Calu3 (cell line): ENCODE data around the gene AGBL5. TPM values are rescaled to one million over a fixed set of nuclear protein-coding genes. Genes with fewer than 3 reads are reported as not detected.
A peak's percentile ranks its signal among the peaks of the same experiment; 100 is the strongest.

Experiments used
- BruUV-seq: library from RNA; stranded (reverse); fragments of 400-500 nt; replicated peaks from 2 replicates; lab custom pipeline; 2021; lab: Mats Ljungman, UMichigan
- CTCF ChIA-PET: fragments of 300-600 bp; sonication (Branson Sonifier 250); formaldehyde crosslinking; loops from one replicate; lab custom pipeline; 2022; ENCODE audit warnings: antibody characterized with exemption; lab: Charles Lee
- DNase-seq: peaks from one replicate; pipeline ENCODE4 v3.0.0; 2022
- H3K27ac Mint-ChIP-seq: one replicate; pipeline ENCODE4 v1.8.0; 2022; ENCODE audit warnings: mixed read lengths; ENCODE audit not compliant: unreplicated experiment
- H3K27me3 Mint-ChIP-seq: one replicate; pipeline ENCODE4 v1.8.0; 2022; ENCODE audit warnings: mixed read lengths; ENCODE audit not compliant: unreplicated experiment
- H3K36me3 Mint-ChIP-seq: one replicate; pipeline ENCODE4 v1.8.0; 2022; ENCODE audit warnings: mild to moderate bottlenecking, moderate library complexity, mixed read lengths; ENCODE audit not compliant: insufficient read depth, unreplicated experiment
- H3K4me1 Mint-ChIP-seq: one replicate; pipeline ENCODE4 v1.8.0; 2022; ENCODE audit warnings: mild to moderate bottlenecking, low read depth, mixed read lengths; ENCODE audit not compliant: unreplicated experiment
- H3K4me3 Mint-ChIP-seq: one replicate; pipeline ENCODE4 v1.8.0; 2022; ENCODE audit warnings: mild to moderate bottlenecking, low read depth, moderate library complexity, mixed read lengths; ENCODE audit not compliant: unreplicated experiment
- H3K9me3 Mint-ChIP-seq: one replicate; pipeline ENCODE4 v1.8.0; 2022; ENCODE audit warnings: low read depth, mixed read lengths; ENCODE audit not compliant: unreplicated experiment
- intact Hi-C: fragments of 100-400 bp; cut with micrococcal nuclease; formaldehyde crosslinking; loops from one replicate; pipeline ENCODE4 v1.10.0; 2022; ENCODE audit not compliant: unreplicated experiment
- total RNA-seq: library from RNA; stranded (reverse); gene quantifications from 2 replicates; pipeline ENCODE4 v1.2.3, GENCODE V29; 2022
- TF ChIP-seq, protein P1 (sequence below): fragments of 200-600 bp; IDR thresholded peaks from one replicate; pipeline ENCODE4 v1.8.0; 2022; ENCODE audit warnings: antibody characterized with exemption; ENCODE audit not compliant: unreplicated experiment

AGBL5 gene
- total RNA-seq, 1 experiment from 2014 or later, result 25.2 TPM

DNA sequence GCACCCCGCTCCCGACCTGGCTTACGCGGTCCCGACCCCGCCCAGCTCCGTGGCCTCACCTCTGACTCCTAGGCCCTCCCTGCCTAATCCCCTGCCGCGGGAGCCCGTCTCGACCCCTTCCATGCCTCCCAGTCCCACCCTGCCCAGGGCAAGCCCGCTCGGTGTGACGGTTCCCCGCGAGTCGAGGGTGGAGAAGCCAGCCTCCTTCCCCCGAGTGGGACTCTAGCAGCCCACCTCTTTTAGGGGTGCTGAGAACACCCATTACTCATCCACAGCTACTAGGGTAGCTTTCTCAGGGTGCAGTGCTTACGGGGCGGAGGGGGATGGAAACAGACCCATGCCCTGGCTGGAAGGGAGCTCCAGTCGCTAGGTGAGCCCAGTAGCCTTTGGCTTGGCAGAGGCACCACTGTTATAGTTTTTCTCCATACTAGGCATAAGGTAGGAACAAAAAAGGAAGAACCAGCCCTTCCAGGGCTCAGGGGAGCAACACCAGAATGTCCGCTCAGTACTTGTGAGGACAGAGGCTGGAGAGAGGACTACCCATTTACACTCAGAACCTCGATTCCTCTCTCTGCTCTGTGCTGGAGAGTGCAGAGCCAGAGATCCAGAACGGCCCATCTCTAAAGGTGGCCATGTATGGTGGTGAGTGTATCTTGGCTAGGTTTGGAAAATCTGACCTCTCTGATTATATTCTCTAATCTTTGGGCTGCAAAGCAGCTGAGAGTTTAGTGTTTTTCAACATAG lies 606 bp downstream of the AGBL5 start:
- TF ChIP-seq, protein P1, sequence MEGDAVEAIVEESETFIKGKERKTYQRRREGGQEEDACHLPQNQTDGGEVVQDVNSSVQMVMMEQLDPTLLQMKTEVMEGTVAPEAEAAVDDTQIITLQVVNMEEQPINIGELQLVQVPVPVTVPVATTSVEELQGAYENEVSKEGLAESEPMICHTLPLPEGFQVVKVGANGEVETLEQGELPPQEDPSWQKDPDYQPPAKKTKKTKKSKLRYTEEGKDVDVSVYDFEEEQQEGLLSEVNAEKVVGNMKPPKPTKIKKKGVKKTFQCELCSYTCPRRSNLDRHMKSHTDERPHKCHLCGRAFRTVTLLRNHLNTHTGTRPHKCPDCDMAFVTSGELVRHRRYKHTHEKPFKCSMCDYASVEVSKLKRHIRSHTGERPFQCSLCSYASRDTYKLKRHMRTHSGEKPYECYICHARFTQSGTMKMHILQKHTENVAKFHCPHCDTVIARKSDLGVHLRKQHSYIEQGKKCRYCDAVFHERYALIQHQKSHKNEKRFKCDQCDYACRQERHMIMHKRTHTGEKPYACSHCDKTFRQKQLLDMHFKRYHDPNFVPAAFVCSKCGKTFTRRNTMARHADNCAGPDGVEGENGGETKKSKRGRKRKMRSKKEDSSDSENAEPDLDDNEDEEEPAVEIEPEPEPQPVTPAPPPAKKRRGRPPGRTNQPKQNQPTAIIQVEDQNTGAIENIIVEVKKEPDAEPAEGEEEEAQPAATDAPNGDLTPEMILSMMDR, result no peak
- peak; percentile 8 for DNase-seq
- Mint-ChIP-seq H3K4me1 (peaks cover 20% of the 10 kb centered on the region), H3K36me3 (peaks cover 67% of the 10 kb centered on the region), H3K27me3 (peaks cover 17% of the 10 kb centered on the region), H3K4me3 (peak overlapping the region; percentile 91), H3K9me3 (no peaks in the 10 kb centered on the region), H3K27ac (peak overlapping the region; percentile 99)
- BruUV-seq, result no TSS peak
- intact Hi-C loops, result loop anchor here (2.0 kb wide), 1 partner anchor 19 kb away; the partner anchor contains the start of gene TMEM214
- CTCF ChIA-PET, result interaction anchor here (0.6 to 2.1 kb wide), 5 partner anchors 19 to 93 kb away, joined by 3 to 11 read pairs (median 7); partner anchors contain the start of gene OST4

DNA sequence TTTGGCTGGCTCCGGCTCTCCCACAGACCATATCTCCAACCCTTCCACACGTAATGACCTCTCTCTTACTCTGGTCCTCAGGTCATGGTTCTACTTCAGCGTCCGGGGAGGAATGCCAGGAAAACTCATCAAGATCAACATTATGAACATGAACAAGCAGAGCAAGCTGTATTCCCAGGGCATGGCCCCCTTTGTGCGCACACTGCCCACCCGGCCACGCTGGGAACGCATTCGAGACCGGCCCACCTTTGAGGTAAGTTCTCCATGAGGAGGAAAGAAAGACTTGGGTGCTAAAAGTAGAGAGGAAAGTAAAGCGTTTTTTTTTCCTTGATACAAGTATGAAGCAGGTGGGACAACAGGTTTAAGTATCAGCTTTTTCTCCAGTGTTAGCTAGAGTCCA lies 1.9 kb downstream of the AGBL5 start:
- DNase-seq, result no peak
- H3K4me3 Mint-ChIP-seq, result no peak overlapping the region

DNA sequence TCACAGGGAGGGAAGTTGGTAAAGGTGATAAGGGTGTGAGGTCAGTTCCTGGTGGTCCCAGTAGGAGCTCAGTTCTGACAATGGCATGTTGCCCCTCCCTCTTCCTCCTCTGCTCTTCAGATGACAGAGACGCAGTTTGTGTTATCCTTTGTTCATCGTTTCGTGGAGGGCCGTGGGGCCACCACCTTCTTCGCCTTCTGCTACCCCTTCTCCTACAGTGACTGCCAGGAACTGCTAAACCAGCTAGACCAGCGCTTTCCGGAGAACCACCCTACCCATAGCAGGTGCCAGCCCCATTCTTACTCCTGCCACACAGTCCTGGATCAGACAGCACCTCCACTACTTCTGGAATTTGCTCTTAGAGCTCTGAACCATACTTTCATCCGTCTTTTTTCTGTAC lies 2.3 kb downstream of the AGBL5 start:
- H3K27ac Mint-ChIP-seq, result no peak overlapping the region
- intact Hi-C loops, result no loop called here
- no peak overlapping the region for H3K4me3 Mint-ChIP-seq

More for the DNA sequence above, 1.9 kb downstream of the AGBL5 start:
- Mint-ChIP-seq H3K9me3 (no peaks in the 10 kb centered on the region), H3K4me1 (peaks cover 20% of the 10 kb centered on the region), H3K36me3 (peaks cover 71% of the 10 kb centered on the region), H3K27ac (no peak overlapping the region), H3K27me3 (peaks cover 17% of the 10 kb centered on the region)
- CTCF ChIA-PET, result no interaction called here
- intact Hi-C loops, result no loop called here
- no TSS peak for BruUV-seq
- TF ChIP-seq, protein P1, result no peak

DNA sequence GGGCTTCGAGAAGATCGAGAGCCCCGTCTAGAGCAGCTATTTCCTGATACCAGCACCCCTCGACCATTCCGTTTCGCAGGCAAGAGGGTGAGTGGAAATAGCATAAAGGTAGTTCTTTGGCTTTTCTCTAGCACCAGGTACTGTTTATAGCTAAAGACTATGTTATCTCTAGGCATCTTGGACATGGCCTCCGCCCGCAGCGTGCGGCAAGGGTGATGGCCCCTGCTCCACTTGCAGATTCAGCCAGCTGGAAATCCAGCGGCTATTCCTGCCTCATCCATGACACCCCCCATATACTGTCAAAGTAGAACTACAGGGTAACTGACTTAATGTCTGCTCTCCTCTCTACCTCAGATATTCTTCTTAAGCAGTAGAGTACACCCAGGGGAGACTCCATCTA lies 3.3 kb downstream of the AGBL5 start:
- CTCF ChIA-PET, result no interaction called here
- no peaks in the 10 kb centered on the region for H3K9me3 Mint-ChIP-seq
- DNase-seq, result no peak
- H3K27me3 Mint-ChIP-seq, result peaks cover 17% of the 10 kb centered on the region
- peaks cover 20% of the 10 kb centered on the region for H3K4me1 Mint-ChIP-seq
- intact Hi-C loops, result no loop called here
- TF ChIP-seq, protein P1, result no peak
- H3K36me3 Mint-ChIP-seq, result peaks cover 75% of the 10 kb centered on the region
- no peak overlapping the region for H3K4me3 Mint-ChIP-seq
- H3K27ac Mint-ChIP-seq, result peak overlapping the region; percentile 24
- BruUV-seq, result no TSS peak

More for the DNA sequence above, 2.3 kb downstream of the AGBL5 start:
- H3K36me3 Mint-ChIP-seq, result peaks cover 75% of the 10 kb centered on the region
- H3K9me3 Mint-ChIP-seq, result no peaks in the 10 kb centered on the region
- TF ChIP-seq, protein P1, result no peak
- no TSS peak for BruUV-seq
- CTCF ChIA-PET, result no interaction called here
- H3K27me3 Mint-ChIP-seq, result peaks cover 17% of the 10 kb centered on the region
- H3K4me1 Mint-ChIP-seq, result peaks cover 20% of the 10 kb centered on the region
- DNase-seq, result no peak
